ENCODE results near the gene PPP3CA. TPM values are rescaled to one million over a fixed set of nuclear protein-coding genes. Genes with fewer than 3 reads are reported as not detected.

The PPP3CA gene
- total and polyA plus RNA-seq, 2 of the 13 experiments (the other 11 are each of a cell fraction or from before 2014, with no cell fraction given) = 4.8 to 13.2 TPM

GRCh38 chr4:101169044-101170014, 178.0 kb downstream of the PPP3CA start (continued):
- TF ChIP-seq YEATS2 (CRISPR knock-in tag; IDR thresholded peaks at IDR 0.05; ENCODE audit: borderline replicate concordance) (peak; percentile 58; the same call in 1 of the 2 replicates), HNF4G (IDR thresholded peaks at IDR 0.05; ENCODE audit: borderline replicate concordance, low read depth, low read length) (peak; percentile 50; the same call in 1 of the 2 replicates), HNF4G (CRISPR knock-in tag; IDR thresholded peaks at IDR 0.05; ENCODE audit: borderline replicate concordance, low read depth) (no peak), RAD51 (IDR thresholded peaks at IDR 0.05; ENCODE audit: borderline replicate concordance) (no peak), EED (CRISPR knock-in tag; IDR thresholded peaks at IDR 0.05) (no peak), ZNF331 (CRISPR knock-in tag; IDR thresholded peaks at IDR 0.05) (peak; percentile 58; the same call in 1 of the 2 replicates), KDM3A (CRISPR knock-in tag; IDR thresholded peaks at IDR 0.05; ENCODE audit: low read depth) (no peak), GZF1 (CRISPR knock-in tag; IDR thresholded peaks at IDR 0.05) (no peak), RNF2 (conservative IDR thresholded peaks at IDR 0.05; ENCODE audit: low read depth) (no peak), ZNF761 (CRISPR knock-in tag; conservative IDR thresholded peaks at IDR 0.05) (no peak), JDP2 (CRISPR knock-in tag; IDR thresholded peaks at IDR 0.05; ENCODE audit: borderline replicate concordance) (no peak), HIVEP1 (CRISPR knock-in tag; IDR thresholded peaks at IDR 0.05) (no peak), MAFG (CRISPR knock-in tag; IDR thresholded peaks at IDR 0.05) (no peak; the same call in 1 of the 2 replicates), ZBTB25 (CRISPR knock-in tag; IDR thresholded peaks at IDR 0.05) (peak; percentile 66), ZNF792 (CRISPR knock-in tag; IDR thresholded peaks at IDR 0.05) (0 out of 2 replicates have a peak, but pooled peaks have one; percentile 45)
- TF ChIP-seq, protein P1, sequence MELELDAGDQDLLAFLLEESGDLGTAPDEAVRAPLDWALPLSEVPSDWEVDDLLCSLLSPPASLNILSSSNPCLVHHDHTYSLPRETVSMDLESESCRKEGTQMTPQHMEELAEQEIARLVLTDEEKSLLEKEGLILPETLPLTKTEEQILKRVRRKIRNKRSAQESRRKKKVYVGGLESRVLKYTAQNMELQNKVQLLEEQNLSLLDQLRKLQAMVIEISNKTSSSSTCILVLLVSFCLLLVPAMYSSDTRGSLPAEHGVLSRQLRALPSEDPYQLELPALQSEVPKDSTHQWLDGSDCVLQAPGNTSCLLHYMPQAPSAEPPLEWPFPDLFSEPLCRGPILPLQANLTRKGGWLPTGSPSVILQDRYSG (CRISPR knock-in tag; IDR thresholded peaks at IDR 0.05) = no peak
- TF ChIP-seq, protein P2, sequence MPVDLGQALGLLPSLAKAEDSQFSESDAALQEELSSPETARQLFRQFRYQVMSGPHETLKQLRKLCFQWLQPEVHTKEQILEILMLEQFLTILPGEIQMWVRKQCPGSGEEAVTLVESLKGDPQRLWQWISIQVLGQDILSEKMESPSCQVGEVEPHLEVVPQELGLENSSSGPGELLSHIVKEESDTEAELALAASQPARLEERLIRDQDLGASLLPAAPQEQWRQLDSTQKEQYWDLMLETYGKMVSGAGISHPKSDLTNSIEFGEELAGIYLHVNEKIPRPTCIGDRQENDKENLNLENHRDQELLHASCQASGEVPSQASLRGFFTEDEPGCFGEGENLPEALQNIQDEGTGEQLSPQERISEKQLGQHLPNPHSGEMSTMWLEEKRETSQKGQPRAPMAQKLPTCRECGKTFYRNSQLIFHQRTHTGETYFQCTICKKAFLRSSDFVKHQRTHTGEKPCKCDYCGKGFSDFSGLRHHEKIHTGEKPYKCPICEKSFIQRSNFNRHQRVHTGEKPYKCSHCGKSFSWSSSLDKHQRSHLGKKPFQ (CRISPR knock-in tag; IDR thresholded peaks at IDR 0.05; ENCODE audit: insufficient replicate concordance) = no peak
- TF ChIP-seq, protein P3, sequence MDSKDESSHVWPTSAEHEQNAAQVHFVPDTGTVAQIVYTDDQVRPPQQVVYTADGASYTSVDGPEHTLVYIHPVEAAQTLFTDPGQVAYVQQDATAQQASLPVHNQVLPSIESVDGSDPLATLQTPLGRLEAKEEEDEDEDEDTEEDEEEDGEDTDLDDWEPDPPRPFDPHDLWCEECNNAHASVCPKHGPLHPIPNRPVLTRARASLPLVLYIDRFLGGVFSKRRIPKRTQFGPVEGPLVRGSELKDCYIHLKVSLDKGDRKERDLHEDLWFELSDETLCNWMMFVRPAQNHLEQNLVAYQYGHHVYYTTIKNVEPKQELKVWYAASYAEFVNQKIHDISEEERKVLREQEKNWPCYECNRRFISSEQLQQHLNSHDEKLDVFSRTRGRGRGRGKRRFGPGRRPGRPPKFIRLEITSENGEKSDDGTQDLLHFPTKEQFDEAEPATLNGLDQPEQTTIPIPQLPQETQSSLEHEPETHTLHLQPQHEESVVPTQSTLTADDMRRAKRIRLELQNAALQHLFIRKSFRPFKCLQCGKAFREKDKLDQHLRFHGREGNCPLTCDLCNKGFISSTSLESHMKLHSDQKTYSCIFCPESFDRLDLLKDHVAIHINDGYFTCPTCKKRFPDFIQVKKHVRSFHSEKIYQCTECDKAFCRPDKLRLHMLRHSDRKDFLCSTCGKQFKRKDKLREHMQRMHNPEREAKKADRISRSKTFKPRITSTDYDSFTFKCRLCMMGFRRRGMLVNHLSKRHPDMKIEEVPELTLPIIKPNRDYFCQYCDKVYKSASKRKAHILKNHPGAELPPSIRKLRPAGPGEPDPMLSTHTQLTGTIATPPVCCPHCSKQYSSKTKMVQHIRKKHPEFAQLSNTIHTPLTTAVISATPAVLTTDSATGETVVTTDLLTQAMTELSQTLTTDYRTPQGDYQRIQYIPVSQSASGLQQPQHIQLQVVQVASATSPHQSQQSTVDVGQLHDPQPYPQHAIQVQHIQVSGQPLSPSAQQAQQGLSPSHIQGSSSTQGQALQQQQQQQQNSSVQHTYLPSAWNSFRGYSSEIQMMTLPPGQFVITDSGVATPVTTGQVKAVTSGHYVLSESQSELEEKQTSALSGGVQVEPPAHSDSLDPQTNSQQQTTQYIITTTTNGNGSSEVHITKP (CRISPR knock-in tag; IDR thresholded peaks at IDR 0.05; ENCODE audit: low read depth) = no peak
- TF ChIP-seq, protein P4, sequence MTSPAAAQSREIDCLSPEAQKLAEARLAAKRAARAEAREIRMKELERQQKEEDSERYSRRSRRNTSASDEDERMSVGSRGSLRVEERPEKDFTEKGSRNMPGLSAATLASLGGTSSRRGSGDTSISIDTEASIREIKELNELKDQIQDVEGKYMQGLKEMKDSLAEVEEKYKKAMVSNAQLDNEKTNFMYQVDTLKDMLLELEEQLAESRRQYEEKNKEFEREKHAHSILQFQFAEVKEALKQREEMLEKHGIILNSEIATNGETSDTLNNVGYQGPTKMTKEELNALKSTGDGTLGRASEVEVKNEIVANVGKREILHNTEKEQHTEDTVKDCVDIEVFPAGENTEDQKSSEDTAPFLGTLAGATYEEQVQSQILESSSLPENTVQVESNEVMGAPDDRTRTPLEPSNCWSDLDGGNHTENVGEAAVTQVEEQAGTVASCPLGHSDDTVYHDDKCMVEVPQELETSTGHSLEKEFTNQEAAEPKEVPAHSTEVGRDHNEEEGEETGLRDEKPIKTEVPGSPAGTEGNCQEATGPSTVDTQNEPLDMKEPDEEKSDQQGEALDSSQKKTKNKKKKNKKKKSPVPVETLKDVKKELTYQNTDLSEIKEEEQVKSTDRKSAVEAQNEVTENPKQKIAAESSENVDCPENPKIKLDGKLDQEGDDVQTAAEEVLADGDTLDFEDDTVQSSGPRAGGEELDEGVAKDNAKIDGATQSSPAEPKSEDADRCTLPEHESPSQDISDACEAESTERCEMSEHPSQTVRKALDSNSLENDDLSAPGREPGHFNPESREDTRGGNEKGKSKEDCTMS (CRISPR knock-in tag; conservative IDR thresholded peaks at IDR 0.05) = no peak
